Measurements from ENCODE around the gene SLC25A42. TPM values are rescaled to one million over a fixed set of nuclear protein-coding genes. Genes with fewer than 3 reads are reported as not detected.

SLC25A42 gene
- total RNA-seq, 1 experiment from 2014 or later: 8.0 TPM

- H3K4me1 ChIP-seq (ENCODE audit: insufficient read depth, low read length): peaks cover 25% of the 10 kb centered on the region
- H3K27me3 ChIP-seq (ENCODE audit: low read length): no peaks in the 10 kb centered on the region
- ATAC-seq (no peak), DNase-seq (no peak)
- peaks cover 34% of the 10 kb centered on the region for H3K36me3 ChIP-seq (ENCODE audit: low read depth, low read length)
- no TSS peak for BruUV-seq (replicated peaks)
- ChIA-PET POLR2A (ENCODE audit: unreplicated experiment) (no interaction called here), CTCF (no interaction called here)
- H4K20me1 ChIP-seq (ENCODE audit: low read length): no peaks in the 10 kb centered on the region
- H3F3A ChIP-seq (ENCODE audit: low read length, unreplicated experiment): no peaks in the 10 kb centered on the region
- peak overlapping the region; percentile 96 for H3K4me3 ChIP-seq (ENCODE audit: low read length)
- peaks cover 81% of the 10 kb centered on the region for H3K79me2 ChIP-seq (ENCODE audit: low read length)
- H3K4me2 ChIP-seq (ENCODE audit: low read length): peak overlapping the region; percentile 100
- no peak overlapping the region for H3K27ac ChIP-seq (ENCODE audit: low read length)
- peak overlapping the region; percentile 91; the same call in 1 of the 2 replicates for H3K9ac ChIP-seq (ENCODE audit: low read length)
- H3K9me3 ChIP-seq (ENCODE audit: low read length): no peaks in the 10 kb centered on the region
- intact Hi-C loops (cut with micrococcal nuclease): no loop called here
- TF ChIP-seq, protein P1, sequence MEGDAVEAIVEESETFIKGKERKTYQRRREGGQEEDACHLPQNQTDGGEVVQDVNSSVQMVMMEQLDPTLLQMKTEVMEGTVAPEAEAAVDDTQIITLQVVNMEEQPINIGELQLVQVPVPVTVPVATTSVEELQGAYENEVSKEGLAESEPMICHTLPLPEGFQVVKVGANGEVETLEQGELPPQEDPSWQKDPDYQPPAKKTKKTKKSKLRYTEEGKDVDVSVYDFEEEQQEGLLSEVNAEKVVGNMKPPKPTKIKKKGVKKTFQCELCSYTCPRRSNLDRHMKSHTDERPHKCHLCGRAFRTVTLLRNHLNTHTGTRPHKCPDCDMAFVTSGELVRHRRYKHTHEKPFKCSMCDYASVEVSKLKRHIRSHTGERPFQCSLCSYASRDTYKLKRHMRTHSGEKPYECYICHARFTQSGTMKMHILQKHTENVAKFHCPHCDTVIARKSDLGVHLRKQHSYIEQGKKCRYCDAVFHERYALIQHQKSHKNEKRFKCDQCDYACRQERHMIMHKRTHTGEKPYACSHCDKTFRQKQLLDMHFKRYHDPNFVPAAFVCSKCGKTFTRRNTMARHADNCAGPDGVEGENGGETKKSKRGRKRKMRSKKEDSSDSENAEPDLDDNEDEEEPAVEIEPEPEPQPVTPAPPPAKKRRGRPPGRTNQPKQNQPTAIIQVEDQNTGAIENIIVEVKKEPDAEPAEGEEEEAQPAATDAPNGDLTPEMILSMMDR (conservative IDR thresholded peaks at IDR 0.05; ENCODE audit: low read depth, low read length): no peak
- TF ChIP-seq EZH2 (IDR thresholded peaks at IDR 0.05; ENCODE audit: low read length, unreplicated experiment): no peak
- no peak for TF ChIP-seq EZH2phosphoT487 (IDR thresholded peaks at IDR 0.05; ENCODE audit: borderline replicate concordance, low read length)
- no peak overlapping the region for H2AFZ ChIP-seq (ENCODE audit: low read length)
- no peaks in the 10 kb centered on the region for H3K9me2 ChIP-seq (replicated peaks; ENCODE audit: low read length)
Observed at GRCh38 chr19:19031891-19032290, 31.9 kb upstream of the SLC25A42 start.

GRCh38 chr19:19032420-19033175, 31.2 kb upstream of the SLC25A42 start:
- no peak for TF ChIP-seq EZH2phosphoT487 (IDR thresholded peaks at IDR 0.05; ENCODE audit: borderline replicate concordance, low read length)
- TF ChIP-seq, protein P1 (conservative IDR thresholded peaks at IDR 0.05; ENCODE audit: low read depth, low read length): no peak
- intact Hi-C loops (cut with micrococcal nuclease): no loop called here
- TSS peak; percentile 74 for BruUV-seq (replicated peaks)
- no peaks in the 10 kb centered on the region for H3F3A ChIP-seq (ENCODE audit: low read length, unreplicated experiment)
- H3K79me2 ChIP-seq (ENCODE audit: low read length): peaks cover 82% of the 10 kb centered on the region
- no peaks in the 10 kb centered on the region for H3K9me3 ChIP-seq (ENCODE audit: low read length)
- peak; percentile 85 for DNase-seq
- peak overlapping the region; percentile 100 for H3K4me2 ChIP-seq (ENCODE audit: low read length)
- H3K4me1 ChIP-seq (ENCODE audit: insufficient read depth, low read length): peaks cover 25% of the 10 kb centered on the region
- CTCF ChIA-PET: no interaction called here
- H3K27me3 ChIP-seq (ENCODE audit: low read length): no peaks in the 10 kb centered on the region
- no peaks in the 10 kb centered on the region for H4K20me1 ChIP-seq (ENCODE audit: low read length)
- peak overlapping the region; percentile 25; the same call in 1 of the 2 replicates for H3K27ac ChIP-seq (ENCODE audit: low read length)
- H3K9ac ChIP-seq (ENCODE audit: low read length): peak overlapping the region; percentile 91
- H3K4me3 ChIP-seq (ENCODE audit: low read length): peak overlapping the region; percentile 96
- peak overlapping the region; percentile 91 for H2AFZ ChIP-seq (ENCODE audit: low read length)
- peak; percentile 71 for ATAC-seq
- H3K36me3 ChIP-seq (ENCODE audit: low read depth, low read length): peaks cover 31% of the 10 kb centered on the region
- H3K9me2 ChIP-seq (replicated peaks; ENCODE audit: low read length): no peaks in the 10 kb centered on the region
- POLR2A ChIA-PET (ENCODE audit: unreplicated experiment): no interaction called here

DNA sequence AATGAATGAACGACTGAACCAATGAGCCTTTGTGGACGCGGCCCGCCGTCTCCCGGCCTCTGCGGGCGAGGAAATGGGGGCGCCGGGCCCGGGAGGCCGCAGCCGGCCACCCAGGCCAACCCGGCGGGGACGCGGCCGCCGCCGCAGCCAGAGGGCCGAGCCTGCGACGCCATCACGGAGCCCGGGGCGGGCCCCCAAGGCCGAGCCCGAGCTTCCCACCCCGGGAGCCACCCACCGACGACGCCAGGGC, 30.7 kb upstream of the SLC25A42 start:
- Histone ChIP-seq H3K4me1 (ENCODE audit: insufficient read depth, low read length) (peaks cover 25% of the 10 kb centered on the region), H2AFZ (ENCODE audit: low read length) (peak overlapping the region; percentile 91), H3K9me3 (ENCODE audit: low read length) (no peaks in the 10 kb centered on the region), H3K79me2 (ENCODE audit: low read length) (peaks cover 83% of the 10 kb centered on the region), H3K27me3 (ENCODE audit: low read length) (no peaks in the 10 kb centered on the region), H3K9me2 (replicated peaks; ENCODE audit: low read length) (no peaks in the 10 kb centered on the region), H3K27ac (ENCODE audit: low read length) (peak overlapping the region; percentile 73; the same call in 1 of the 2 replicates), H3K9ac (ENCODE audit: low read length) (peak overlapping the region; percentile 91), H3K4me3 (ENCODE audit: low read length) (peak overlapping the region; percentile 96), H3K4me2 (ENCODE audit: low read length) (peak overlapping the region; percentile 100), H3K36me3 (ENCODE audit: low read depth, low read length) (peaks cover 31% of the 10 kb centered on the region), H4K20me1 (ENCODE audit: low read length) (no peaks in the 10 kb centered on the region), H3F3A (ENCODE audit: low read length, unreplicated experiment) (no peaks in the 10 kb centered on the region)
- ChIA-PET CTCF (no interaction called here), POLR2A (ENCODE audit: unreplicated experiment) (no interaction called here)
- DNase-seq (no peak), ATAC-seq (peak; percentile 41)
- no TSS peak for BruUV-seq (replicated peaks)
- no peak for TF ChIP-seq EZH2 (IDR thresholded peaks at IDR 0.05; ENCODE audit: low read length, unreplicated experiment)
- no peak for TF ChIP-seq EZH2phosphoT487 (IDR thresholded peaks at IDR 0.05; ENCODE audit: borderline replicate concordance, low read length)
- TF ChIP-seq, protein P1 (conservative IDR thresholded peaks at IDR 0.05; ENCODE audit: low read depth, low read length): no peak
- intact Hi-C loops (cut with micrococcal nuclease): no loop called here
